RKO (cell line): ENCODE results near the gene FAM131B.
A peak's percentile ranks its signal among the peaks of the same experiment; 100 is the strongest.
"Not testable (repeated sequence)": the region's sequence is repeated elsewhere in the genome, so short reads cannot be mapped to it uniquely, and the experiment has no call there.

Source experiments
- DNase-seq: peaks from one replicate; pipeline ENCODE4 v3.0.0-alpha.2; 2016; ENCODE audit warnings: low spot score

Gene FAM131B

GRCh38 chr7:143362131-143363015 is at the start of gene FAM131B:
Gene FAM131B, minus strand, starts transcription at chr7:143362713. Its CDS starts 110 bp downstream, at chr7:143362603.
- peak; percentile 24 for DNase-seq

GRCh38 chr7:143411976-143412708 is 49.6 kb upstream of the FAM131B start:
- DNase-seq: no peak

- no peak for DNase-seq
These were observed 48.0 kb upstream of the FAM131B start for GRCh38 chr7:143410521-143411004.

- DNase-seq: no peak
These were observed 46.4 kb upstream of the FAM131B start, which contains the start of gene EPHA1 for GRCh38 chr7:143408686-143409561. Gene EPHA1, minus strand, starts transcription at chr7:143408856. Its CDS starts 51 bp downstream, at chr7:143408805.

DNA sequence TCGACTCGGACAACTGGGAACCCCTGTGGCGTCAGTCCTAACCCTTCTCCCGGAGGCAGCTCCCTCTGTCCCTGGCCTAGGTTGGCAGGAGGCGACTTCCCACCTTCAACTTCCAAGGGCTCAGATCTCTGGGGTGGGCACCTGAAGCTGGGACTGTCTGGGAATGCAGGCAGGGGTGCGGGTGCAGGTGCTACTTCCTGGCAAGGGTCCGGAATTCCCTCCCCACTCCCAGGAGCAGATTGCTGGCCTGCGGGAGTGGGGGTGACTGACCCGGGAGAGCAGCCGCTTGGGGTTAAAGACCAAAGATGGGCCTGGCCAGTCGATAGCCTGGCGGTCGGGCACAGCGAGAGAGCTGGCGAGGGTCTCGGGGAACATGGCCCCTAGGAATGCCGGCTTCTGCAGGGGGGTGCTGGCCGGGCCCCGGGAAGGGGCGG is 45.8 kb upstream of the FAM131B start:
- no peak for DNase-seq

DNA sequence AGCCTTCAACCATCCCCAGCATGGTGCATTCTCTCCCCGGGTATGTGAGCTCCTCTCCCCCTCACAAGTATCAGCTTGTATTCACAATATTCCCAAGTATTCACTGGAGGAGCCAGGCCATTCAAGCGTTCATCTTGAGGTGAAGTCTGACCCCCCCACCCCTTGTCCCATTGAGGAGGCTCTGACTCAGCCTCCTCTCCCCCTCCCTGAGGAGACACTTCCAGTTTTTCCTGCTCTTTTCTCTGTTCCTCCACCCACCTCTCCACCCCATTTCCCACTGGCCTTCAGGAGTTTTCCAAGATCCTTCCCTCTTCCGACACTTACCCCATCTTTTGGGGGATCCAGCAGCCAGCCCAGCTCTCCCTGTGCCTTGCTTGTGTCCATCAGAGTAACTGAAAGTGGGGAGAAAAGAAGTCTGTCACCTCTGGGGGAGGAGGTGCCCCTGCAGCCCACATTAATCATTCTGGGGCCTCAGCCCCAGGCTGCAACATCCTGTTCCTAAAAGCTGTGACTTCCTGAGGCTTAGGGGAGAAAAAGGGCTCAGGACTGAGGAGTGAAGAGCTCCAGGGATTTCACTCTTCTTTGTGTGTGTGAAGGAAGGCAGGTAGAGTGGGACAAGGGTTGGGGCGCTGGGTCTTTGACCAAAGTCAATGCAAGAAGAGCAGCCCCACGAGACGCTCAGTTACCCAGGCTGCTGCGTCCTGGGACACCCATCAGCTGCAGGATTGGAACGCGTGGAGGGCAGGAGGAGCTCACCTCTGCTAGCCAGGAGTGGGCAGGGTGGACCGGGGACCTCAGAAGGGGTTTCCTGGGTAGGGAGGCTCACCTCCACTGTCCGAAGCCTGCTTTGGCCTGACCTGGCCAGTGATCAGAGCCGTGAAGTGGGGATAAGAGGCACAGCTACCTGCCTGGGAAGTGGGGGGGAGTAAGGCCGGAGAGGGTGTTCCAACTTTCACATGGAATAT is 45.1 kb upstream of the FAM131B start:
- no peak for DNase-seq

- DNase-seq: no peak
These were observed 43.5 kb upstream of the FAM131B start for GRCh38 chr7:143406002-143406357.

DNA sequence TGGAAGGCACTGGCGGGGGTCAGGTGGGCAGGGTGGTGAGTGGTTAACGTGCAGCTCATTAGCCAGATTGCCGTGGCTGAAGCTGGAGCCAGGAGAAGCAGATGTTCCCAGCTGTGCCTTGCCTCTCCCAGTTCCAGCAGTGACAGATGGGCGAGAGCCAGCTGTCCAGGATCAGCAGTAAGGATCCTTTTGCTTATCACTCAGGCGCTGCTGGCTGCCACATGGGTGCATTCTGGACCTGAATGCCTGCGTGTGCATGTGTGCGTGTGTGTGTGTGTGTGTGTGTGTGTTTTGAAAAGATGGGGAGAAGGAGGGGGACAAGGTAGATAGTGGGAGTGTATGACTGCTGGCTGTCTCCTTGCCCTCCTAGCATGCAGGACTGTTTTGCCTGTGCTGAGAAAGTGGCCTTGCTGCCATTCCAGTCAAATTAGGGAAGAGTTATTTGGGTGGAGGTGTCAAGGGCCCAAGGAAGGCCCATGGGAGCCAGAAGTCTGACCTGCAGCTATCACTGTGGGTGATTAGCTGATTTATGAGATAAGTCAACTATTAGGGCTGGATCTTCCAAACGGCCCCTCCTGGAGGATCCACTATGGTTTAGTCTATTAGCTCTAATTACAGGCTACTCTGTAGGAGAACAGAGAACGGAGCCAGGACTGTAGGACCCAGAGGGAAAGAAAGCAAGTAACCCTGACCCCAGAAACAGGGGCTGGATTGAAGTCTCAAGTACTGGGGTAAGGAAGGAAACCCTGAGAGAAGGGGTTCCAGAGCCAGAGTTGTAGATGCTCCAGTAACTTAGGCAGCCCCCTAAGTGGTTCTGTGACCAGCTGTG is 42.9 kb upstream of the FAM131B start:
- DNase-seq: no peak

DNA sequence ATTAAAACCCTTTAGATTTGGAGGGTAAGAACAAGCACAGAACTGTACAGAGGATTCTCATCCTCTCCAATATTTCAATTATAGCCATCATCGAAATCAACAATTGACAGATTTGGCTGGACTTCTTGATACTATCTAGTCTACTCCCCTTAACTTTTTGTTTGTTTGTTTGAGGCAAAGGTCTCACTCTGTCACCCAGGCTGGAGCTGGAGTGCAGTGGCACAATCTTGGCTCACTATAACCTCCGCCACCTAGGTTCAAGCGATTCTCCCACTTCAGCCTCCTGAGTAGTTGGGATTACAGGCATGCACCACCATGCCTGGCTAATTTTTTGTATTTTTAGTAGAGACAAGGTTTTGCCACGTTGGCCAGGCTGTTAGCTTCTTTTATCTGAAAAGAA is 39.7 kb upstream of the FAM131B start:
- DNase-seq: not testable (repeated sequence)

GRCh38 chr7:143401265-143401664 is 38.8 kb upstream of the FAM131B start:
- DNase-seq: no peak

DNA sequence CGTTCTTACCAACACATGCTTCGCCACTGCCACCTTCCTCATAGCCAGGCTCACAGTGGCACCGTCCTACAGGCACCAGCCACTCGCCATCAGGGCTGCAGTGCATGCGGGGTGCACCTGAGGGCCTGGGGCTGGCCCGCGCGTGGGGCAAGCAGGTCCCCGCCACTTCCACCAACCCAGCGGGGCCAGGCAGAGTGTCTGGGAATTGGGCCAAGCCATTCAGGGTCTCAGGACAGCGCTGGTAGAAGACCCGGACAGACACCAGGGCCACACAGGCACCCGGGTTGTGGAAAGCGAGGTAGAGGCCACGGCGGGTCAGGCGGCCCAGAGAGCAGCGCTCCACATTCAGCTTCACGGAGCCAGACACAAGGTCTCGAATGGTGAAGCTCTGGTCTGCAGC is 37.1 kb upstream of the FAM131B start:
- DNase-seq: no peak

DNA sequence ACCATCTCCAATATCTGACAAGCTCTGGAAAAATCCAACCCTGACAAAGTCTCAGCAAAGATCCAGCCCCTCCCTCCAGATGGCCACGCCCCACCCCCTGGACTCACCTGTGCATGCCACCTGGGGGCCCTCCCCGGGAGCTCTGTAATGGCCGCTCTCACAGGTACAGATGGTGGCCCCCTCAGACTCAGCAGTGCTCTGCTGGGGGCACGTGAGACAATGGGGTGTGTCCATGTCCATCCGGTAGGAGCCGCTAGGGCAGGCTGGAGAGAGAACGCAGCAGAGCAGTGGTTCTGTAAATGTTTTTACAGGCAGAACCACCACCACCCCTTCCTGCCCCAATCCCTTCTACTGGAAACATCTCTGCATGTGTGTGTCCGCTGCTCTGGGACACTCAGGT is 36.6 kb upstream of the FAM131B start:
- DNase-seq: no peak

DNA sequence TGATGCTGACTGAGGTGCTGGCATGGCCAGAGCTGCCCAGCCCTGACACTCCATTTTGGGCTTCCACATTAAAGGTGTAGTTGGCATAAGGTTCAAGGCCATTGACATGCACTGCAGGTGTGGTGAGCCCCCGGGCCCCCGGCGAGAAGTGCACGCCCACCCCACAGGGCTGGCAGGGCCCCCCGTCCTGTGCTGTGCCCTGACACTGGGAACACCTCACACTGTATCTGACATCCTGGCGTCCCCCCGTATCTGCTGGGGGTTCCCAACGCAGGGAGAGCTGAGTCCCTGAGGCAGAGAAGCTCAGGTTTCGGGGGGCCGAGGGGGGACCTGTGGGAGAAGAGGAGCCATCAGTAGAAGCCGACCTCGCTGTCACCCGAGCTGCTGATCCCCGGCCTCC is 36.1 kb upstream of the FAM131B start:
- no peak for DNase-seq

GRCh38 chr7:143397710-143398530 is 35.4 kb upstream of the FAM131B start:
- DNase-seq: no peak

DNA sequence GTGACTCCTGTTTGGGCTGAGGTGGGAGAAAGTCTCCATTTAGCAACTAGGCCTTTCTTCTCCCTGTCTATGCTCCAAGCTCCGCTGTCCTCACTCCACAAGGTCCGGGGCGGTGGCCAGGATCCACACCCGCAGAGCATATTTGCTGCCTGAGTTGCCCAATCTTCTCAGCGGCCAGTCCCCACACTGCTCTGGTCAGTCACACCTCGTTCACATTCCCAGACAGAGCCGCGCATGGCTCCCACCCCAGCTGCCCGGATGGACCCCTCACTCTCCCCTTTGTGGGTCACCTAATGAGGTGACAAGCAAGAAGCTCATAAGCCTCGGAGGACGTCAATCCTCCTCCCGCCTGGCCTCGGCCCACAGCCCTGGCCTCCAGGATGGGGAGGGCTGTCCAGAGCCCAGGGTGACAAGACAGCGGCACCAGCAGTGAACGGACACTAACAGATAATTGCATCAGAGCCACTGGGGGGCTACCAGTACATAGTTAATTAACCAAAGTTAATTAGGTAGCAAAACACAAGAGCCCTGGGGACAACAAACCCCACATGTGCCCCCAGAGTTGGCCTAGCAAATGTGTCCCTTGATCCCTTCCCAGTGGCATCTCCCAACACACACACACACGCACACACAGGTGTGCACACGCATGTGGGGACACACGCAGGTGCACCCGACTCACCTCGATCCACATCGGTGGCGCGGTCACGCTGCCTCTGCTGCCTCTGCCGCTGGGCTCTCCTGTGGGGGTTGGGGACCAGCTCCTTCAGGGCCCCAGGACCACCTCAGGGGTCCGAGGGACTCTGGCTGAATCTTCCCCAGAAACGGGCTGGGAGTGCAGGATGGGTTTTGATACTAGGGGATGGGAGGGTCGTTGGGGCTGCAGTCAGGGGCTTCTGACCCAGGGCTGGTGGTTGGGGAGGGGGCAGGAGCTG is 34.4 kb upstream of the FAM131B start:
- no peak for DNase-seq

GRCh38 chr7:143396182-143396581 is 33.7 kb upstream of the FAM131B start:
- DNase-seq: no peak

DNA sequence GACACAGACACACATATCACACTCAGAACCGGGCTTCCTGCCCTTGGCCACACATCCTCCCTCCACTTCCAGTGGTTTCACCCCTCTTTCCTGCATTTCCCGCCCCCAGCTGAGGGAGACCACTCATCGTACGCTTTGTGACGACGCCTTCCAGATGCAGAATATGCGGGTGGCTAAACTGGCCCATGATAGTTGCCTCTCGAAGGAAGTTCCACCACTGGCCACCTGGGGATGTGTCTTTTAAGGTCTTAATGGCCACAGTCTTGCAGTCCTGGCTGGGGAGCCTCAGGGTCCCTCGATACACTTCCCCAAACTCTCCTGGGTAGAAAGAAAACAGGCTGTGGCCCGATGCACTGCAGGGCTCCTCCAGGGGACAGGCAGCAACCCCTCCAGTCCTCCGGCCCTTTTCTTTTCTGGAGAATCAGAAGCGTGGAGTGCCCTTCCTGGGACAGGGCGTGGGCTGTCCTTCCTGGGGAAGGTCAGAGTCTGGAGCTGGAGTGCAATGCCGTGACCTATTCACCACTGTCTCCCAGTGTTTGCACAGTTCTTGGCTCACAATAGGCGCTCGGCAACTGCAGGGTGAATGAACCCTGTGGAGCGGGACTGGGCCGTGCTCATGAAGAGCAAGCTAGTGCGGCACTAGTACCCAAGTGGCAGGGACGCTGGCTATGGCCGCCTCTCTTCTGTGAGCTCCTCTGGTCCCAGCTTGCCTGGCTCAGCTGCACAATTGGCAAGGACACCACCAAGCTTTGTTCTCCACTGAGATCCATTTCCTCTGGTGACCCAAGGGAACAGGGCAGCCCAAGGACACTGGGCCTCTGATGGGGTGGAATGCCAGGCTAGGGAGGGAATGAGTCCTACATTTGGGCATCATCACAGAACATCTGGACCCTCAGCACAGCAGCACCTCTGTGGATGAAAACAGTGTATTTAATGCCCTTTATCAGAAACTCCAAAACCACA is 33.0 kb upstream of the FAM131B start:
- no peak for DNase-seq
